HG02884 (cell line): ENCODE data around the gene BCR.
"Not testable (repeated sequence)": the region's sequence is repeated elsewhere in the genome, so short reads cannot be mapped to it uniquely, and the experiment has no call there.

Experiments
- ATAC-seq: cut with Tn5 transposase; IDR thresholded peaks from one replicate; pipeline ENCODE4 v1.9.1; 2021; ENCODE audit warnings: mild to moderate bottlenecking, moderate library complexity; ENCODE audit not compliant: unreplicated experiment

The BCR gene

DNA sequence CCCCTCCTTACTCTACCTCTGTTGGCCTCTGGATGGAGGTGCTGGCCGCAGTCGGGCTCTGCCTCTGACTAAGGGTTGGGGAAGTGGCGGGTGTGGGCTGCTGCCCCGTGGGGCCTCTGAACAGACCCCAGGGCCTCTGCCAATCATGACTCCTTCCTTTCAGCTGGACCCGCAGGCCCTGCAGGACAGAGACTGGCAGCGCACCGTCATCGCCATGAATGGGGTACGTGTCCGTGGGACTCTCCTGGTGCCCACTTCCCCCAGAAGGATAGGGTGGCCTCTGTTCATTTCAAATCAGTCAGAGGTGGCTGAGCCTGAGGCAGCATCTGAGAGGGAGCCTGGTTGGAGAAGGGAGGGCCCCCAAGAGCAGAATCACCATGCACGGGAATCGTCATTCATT lies 129.0 kb downstream of the BCR start:
- not testable (repeated sequence) for ATAC-seq

DNA sequence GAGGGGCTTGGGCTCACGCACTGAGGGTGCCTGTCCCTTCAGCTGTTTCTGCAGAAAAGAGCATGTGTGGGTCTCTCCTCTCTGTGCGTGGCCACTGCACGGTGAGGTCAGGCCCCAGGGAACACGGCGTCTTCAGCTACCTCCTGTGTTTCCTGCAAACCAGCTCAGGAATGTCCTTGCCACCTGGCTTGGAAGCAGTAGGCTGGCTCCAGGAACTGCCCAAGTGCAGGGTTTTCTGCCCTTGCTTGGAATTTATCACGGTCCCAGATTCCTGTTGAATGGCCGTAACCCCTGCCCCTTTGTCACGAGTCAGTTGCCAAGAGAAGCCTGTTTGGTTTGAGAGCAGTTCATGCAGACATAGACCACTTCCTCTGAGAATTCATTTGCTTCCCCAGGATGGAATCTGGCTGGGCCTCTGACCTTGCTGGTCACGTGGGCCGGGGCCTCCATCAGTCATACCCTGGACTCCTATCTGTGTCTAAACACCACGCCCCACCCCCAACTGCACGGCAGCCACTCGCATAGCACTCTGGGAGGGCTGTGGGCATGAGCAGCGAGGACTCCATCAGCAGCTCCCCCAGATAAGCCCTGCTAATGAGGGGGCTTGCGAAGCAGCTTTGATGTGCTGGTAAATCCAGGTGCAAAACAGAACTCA lies 130.3 kb downstream of the BCR start:
- not testable (repeated sequence) for ATAC-seq

DNA sequence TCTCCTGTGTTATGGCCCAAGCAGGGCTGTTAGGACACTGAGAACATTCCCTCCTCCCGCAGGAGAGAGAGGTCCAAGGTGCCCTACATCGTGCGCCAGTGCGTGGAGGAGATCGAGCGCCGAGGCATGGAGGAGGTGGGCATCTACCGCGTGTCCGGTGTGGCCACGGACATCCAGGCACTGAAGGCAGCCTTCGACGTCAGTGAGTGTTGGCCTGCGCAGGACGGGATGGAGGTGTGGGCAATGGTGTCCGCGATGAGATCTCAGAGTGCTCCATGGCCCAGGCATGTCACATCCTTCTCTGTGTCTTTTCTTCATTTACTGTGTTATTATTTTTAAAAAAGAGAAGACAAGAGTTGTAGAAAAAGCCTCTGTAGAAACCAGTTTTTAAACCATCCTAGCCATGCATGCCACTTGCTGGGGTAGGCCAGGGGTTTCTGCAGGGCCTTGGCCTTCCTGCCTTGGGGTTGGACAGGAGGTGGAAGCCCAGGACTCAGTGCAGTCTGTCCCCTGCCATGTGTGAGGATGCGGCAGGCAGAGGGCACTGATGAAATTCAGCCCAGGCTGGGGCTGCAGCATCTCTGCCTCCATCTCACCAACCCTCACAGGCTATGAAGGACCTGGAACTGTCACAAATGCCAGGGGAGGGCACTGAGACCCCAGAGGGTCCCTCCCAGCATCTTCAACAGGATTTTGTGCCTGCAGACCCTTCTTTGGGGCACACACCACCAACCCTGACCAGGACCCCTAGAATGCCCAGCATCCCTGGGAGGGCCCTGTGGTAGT lies 131.5 kb downstream of the BCR start:
- ATAC-seq, result not testable (repeated sequence)

DNA sequence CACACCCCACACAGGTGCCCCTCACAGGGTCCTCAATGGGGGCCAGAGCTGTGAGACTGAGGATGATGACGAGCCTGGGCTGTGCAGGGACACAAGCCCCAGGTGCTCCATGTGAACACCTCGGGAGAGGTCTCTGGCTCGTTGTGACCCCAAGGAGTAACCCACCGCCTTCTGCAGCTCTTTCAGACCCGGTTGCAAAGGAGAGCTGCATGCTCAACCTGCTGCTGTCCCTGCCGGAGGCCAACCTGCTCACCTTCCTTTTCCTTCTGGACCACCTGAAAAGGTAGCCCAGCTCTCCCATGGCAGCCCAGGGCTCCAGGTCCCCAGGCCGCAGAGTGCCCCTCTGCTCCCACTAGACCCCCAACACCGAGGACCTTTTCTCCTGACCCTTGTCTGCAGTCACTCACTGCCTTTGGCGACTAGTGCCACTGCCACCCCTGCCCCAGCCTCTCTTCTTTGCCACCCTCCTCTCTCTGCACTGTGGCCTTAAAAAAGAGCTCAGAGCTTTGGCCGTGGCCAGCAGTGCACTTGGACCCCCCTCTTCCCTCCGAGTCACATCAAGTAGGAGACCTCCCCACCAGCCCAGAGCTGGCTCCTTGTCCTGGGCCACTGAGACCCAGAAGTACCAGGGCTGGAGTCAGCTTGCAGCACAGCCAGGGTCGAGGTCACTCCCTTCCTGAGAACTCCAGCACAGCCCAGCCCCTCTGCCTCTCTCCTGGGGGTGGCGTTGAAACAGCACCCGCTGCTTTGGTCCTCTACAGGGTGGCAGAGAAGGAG lies 133.7 kb downstream of the BCR start:
- ATAC-seq, result no peak

DNA sequence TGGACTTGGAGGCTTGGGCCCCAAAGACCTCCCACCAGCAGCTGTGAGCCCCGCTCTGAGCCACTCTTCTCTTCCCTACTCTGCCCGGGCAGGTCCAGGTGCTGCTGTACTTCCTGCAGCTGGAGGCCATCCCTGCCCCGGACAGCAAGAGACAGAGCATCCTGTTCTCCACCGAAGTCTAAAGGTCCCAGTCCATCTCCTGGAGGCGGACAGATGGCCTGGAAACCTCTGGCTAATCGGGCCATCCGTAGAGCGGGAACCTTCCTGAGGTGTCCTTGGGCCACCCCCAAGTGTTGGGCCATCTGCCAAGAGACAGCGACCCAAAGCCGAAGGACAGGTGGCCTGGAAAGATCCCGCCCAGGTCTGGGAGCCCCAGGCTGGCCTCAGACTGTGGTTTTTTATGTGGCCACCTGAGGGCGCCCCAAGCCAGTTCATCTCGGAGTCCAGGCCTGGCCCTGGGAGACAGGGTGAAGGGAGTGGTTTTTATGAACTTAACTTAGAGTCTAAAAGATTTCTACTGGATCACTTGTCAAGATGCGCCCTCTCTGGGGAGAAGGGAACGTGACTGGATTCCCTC lies 135.1 kb downstream of the BCR start:
- no peak for ATAC-seq

DNA sequence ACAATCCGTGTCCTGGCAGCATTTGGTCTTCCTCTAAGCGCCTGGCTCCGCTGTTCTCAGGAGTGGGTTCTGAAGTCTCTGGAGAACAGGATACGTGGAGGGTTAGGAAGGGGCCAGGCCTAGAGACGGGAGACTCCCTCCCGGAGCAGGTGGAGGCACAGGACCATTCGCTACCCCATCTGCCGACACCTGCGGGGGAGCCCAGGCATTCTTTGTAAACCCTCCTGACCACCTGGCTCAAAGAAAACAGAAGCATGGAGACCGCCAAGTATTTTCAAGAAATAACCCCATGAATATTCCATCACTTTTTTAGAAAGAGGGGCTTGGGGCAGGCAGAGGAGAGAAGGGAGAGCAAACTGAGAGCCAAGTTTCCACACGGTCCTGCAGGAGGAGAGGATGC lies 136.3 kb downstream of the BCR start:
- ATAC-seq, result not testable (repeated sequence)

DNA sequence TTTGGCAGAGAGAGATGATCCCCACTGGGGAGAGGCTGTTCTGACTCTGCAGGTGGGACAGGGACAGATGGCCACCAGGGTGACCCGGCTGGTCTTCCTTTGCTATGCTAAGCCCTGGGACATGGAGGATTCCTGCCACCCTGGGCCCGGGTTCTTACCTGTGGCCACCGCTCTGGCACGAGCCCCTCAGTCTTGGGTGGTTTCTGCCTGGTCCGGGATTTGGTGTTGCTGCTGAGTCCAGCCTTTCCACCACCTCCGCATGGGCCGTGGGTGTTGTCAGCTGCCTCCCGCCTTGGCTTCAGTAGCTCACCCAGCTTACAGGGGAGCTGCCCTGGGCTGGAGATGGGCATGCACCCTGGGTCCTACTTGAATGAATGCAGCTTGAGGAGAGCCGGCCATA lies 138.0 kb downstream of the BCR start:
- not testable (repeated sequence) for ATAC-seq

DNA sequence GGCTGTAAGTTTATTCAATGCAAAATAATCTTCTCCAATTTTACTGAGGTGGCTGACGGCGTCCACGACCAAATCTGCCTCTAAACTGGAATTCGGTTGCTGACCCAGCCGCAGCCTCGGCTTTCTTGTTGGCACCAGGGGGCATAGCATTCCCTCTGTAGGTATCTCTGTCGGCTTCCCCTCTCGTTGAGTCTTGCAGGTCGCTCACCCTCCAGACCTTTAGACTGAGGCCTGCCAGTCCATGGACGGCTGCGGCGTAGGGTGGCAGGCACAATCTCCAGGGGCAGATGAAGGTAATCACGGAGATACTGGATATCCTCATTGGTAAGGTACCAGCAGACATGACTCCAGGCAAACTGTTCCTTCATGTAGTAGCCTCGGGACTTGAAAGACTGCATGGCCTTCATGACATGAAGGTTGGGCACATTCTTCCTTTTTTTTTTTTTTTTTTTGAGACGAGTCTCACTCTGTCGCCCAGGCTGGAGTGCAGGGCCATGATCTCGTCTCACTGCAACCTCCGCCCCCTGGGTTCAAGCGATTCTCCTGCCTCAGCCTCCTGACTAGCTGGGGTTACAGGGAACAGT lies 142.3 kb downstream of the BCR start:
- ATAC-seq, result not testable (repeated sequence)

DNA sequence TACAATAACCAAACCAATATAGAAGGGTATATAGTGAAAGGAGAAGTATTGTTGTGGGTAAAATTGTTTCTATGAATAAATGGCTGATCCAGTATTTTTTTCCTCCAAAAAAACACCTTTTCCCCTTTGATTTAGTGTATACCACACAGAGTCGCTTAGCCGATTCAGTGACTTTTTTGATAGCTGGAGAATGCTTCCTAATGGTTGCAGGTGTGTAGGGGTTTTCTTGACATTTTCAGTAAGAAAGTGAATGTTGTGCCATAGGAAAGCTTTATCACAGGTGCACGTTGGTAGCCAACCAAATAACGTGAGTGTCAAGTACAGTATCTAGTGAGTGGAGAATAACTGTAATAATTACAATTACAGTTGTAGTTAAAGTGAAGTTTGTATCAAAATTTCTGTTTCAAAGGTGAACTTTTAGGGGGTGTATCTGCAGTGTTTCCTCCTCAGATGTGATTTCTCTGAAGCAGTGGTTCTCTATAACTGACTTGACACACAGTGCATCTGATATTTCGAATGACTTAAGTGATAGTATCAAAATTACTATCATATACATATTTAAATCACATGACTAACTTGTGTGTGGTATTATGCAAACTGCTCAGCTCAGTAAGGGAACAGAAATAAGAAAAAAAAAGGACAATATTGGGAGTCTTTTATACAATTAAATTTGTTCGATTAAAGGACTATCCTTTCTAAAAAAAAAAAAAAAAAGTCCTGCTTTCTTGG lies 143.8 kb downstream of the BCR start:
- ATAC-seq, result not testable (repeated sequence)

DNA sequence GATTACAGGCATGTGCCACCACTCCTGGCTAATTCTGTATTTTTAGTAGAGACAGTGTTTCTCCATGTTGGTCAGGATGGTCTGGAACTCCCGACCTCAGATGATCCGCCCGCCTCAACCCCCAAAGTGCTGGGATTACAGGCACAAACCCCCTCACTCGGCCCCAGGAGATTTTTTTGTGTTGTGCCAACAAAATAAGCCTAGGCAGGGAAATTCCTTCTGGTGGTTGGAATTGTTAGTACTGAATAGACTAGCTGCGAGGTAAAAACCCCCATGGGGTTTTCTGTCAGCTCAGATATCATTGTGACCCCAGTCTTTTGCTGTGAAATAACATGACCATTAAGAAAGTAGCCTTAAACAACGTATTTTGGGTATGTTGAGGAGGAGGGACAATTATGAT lies 144.9 kb downstream of the BCR start:
- ATAC-seq, result no peak

DNA sequence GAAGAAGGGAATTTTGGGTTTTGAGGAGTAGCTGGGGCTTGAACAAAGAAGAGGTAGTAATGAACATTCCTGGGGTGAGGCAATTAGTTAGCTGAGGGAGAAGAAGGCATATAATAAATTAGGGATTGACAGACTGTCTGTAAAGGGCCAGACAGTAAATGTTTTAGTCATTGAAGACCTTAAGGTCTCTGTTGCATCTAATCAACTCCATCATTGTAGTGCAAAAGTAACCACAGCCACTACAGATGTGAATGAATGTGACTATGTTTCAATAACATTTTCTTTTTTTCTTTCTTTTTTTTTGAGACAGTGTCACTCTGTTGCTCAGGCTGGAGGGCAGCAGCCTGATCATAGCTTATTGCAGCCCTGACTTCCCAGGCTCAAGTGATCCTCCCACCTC lies 153.5 kb downstream of the BCR start:
- ATAC-seq, result not testable (repeated sequence)

DNA sequence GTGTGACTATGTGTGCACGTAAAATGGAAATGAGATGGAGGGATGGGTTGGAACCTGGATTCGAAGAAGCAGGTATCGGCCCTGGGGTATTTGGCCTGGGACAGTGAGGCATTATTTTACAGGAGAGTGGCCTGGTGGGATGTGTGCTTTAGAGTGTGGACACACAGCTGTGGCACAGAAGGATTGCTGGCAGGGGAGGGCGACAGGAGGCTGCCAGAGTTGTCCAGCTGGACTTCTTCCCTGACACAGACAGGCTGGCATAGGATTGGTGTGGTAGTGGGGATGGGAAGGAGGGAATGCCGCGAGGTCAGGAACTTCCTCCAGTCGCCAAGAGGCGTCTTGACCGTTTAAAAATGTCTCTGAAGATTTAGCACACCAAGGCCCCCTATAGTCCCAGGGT lies 157.4 kb downstream of the BCR start:
- not testable (repeated sequence) for ATAC-seq

DNA sequence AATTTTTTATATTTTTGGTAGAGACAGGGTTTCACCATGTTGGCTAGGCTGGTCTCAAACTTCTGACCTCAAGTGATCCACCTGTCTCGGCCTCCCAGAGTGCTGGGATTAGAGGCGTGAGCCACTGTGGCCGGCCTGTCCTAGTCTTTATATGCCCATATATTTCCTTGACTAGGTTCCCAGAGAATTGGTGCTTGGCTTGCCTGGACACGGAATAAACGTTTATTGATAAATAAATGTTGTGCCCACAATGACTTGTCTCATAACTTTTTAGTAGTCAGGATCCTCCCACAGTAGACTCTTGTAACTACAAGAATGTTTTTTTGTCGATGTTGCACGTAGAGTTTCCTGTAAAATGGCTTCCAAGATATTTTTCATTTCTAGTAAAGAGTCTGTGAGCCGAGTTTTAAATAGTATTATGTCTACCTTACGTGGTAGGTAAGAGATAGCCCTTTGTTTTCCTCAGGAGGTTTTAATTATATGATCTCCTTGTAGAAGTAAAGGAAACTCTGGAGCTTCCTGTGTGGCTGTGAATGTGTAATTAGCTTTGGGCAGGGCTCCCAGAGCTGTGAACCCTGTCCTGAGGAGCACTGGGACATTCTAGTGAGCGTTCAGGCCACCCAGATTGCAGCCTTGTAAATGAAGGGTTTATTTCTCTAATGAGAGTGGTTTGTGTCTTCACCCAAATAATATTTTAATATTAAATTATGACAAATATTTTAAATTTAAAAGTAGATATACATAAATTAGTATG lies 161.8 kb downstream of the BCR start:
- not testable (repeated sequence) for ATAC-seq

DNA sequence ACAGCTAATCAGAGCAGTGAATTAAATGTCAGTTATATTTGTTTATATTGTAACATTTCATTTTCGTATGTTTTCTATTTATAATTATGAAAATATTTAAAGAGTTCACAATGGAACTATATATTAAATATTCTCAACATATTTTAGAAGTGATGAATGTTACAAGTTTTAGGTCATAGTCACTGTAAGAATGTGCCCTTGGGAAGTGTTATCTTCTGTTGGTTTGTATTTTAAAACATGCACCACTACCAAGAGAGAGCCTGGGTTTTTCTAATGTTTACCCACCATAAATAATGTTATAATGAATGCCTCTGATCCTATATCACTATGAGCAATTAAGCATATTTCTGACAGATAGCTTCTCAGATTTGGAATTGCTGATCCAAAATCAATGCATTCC lies 171.0 kb downstream of the BCR start:
- ATAC-seq, result no peak

DNA sequence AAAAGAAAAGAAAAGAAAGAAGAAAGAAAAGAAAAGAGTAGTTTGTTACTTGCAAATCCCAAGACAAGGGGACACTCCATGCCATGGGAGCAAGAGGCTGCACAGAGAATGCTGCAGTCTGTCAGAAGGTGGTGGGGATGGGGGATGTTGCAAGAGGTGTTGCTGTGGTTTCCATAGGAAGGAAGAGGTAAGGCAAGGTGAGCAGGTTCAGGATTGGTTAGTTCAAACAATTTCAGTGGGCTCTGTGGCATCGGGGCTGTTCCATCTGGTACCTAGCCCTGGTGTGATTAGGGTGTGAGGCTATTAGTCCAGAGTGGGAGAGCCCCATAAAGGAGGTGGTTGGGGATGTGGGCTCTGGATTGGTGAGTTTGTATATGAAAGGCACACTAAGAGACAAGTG lies 172.7 kb downstream of the BCR start:
- no peak for ATAC-seq

DNA sequence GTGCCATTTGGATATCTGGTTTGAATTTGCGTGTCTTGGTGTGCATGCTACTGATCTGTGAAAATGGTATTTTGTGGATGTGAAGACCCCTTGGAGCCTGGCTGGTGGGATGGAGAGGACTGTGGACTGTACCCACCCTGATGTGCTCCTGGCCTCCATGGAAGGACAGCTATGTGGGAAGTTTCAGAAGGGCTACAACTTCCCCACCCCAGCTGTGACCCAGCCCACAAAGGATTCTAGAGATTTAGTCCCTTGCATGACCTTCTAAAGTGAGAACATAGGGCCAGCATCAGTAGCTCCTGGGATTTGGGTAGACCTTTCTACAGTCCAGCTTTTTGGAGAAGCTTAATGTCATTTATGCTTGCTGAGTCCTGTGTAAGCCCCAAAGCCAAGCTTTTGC lies 173.4 kb downstream of the BCR start:
- no peak for ATAC-seq

DNA sequence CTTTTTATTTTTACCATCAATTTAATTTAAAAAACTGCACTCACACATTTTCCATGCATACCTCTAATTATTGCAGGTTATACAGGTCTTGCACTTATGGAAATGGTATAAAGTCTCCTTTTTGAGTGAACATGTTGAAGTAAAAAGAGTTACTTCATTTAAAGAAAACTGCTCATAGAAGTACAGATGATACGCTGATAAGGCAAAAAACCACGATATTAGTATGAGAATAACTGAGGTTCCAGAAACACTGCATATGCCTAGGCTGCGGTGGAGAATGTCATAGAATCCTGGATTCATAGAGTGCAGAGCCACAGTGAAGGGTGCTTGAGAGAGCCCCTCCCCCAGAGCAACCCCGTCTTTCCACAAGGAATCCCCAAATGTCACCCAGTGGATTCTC lies 175.8 kb downstream of the BCR start:
- no peak for ATAC-seq

DNA sequence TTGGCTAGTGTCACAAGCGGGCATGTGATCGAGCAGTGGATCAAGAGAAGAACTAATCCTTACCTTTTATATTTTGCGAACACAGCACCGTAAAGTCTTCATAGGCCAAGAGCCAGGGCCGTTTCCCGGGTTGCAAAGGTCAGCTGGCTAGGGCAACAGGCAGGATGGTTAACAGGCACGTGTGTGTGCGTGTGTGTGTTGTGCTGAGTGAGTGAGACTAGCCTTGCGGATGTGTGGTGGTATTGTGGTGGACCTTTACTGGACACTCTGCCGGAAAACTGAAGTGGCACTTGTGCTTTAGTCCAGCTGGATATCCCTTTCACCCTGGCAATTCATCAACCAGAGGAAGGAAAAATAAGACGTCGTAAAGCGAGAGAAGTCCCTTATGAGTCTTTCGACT lies 176.7 kb downstream of the BCR start:
- no peak for ATAC-seq

DNA sequence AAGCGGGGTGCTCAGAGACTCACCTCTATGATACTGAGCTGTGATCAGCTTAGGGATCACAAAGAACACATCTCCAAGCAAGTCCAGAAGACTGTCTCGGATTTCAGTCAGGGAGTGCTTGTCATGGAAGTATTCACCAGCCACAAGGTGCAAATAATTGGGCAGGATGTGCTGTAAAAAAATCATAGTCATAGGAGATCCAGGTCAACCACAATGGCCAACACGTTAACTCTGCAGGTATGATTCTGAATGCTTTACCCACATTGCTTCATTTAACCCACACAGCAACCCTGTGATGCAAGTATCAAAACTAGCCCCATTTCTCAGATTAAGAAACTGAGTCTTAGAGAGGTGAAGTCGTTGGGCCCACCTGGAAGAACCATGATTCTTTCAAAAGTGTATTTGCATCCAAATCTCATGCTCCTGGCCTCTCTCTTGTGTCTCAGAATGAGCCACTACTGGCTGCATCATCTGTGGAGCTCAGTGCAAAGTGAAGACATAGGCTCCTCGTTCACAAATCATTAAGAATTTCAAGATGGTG lies 179.3 kb downstream of the BCR start:
- ATAC-seq, result no peak
